Measurements from ENCODE around the gene PROB1.

GRCh38 chr5:139377226-139377625 lies 17.7 kb downstream of the PROB1 start:
- TF ChIP-seq CTCF (optimal IDR thresholded peaks at IDR 0.05 in 1 of 3, IDR thresholded peaks at IDR 0.05 in 1 of 3, conservative IDR thresholded peaks at IDR 0.05 in 1 of 3; ENCODE audit: extremely low read depth in 1 of 3, insufficient read depth in 2 of 3, low read length in 3 of 3) (no peak), EZH2 (IDR thresholded peaks at IDR 0.05; ENCODE audit: low read length) (no peak)
